IgD-negative memory B cell (primary cell): ENCODE measurements around the gene MTMR8. TPM values are rescaled to one million over a fixed set of nuclear protein-coding genes. Genes with fewer than 3 reads are reported as not detected.

Experiments
- polyA plus RNA-seq: library from polyadenylated mRNA; unstranded; fragments of 300-500 nt; fragmentation: Illumina TruSeq; gene quantifications from one replicate; pipeline ENCODE4 v1.2.3, GENCODE V29; 2021

The MTMR8 gene
- polyA plus RNA-seq, 1 donor from 2014 or later = 1.7 TPM

Other genes with a start within 250 kb of the MTMR8 start
- gene AMER1, start 189.7 kb downstream of the MTMR8 start, polyA plus RNA-seq = 0.05 TPM
- gene ASB12, start 164.8 kb downstream of the MTMR8 start, polyA plus RNA-seq = not detected